ENCODE data around the gene NEURL1. TPM values are rescaled to one million over a fixed set of nuclear protein-coding genes. Genes with fewer than 3 reads are reported as not detected.

Gene NEURL1
- total RNA-seq, 6 experiments from 2014 or later = 0.06 to 0.46 (median 0.27) TPM

DNA sequence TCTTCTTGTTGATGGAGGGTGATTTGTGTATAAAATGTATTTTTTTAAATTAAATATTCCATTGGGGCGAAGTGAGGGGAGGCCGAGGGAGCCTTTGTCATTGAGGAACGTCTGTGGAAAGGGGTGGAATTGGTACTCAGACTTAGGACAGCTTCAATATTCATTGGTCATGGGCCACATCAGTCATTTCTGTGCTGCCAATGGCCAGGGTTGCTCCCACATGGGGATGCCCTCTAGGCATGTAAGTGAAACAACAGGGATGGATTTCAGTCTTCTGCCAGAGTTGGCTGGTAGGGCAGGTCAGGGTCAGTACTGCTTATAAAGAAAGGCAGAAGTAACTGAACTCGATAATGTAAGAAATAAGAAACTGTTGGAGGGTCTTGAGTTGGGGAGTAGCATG is 47.2 kb downstream of the NEURL1 start:
- Mint-ChIP-seq H3K27ac (no peak overlapping the region), H3K9me3 (no peaks in the 10 kb centered on the region), H3K36me3 (ENCODE audit: low read depth) (no peaks in the 10 kb centered on the region), H3K4me3 (no peak overlapping the region), H3K27me3 (ENCODE audit: insufficient read depth) (peaks cover 35% of the 10 kb centered on the region), H3K4me1 (ENCODE audit: low read depth) (peaks cover 12% of the 10 kb centered on the region)
- DNase-seq = peak; percentile 61
- TF ChIP-seq, protein P1, sequence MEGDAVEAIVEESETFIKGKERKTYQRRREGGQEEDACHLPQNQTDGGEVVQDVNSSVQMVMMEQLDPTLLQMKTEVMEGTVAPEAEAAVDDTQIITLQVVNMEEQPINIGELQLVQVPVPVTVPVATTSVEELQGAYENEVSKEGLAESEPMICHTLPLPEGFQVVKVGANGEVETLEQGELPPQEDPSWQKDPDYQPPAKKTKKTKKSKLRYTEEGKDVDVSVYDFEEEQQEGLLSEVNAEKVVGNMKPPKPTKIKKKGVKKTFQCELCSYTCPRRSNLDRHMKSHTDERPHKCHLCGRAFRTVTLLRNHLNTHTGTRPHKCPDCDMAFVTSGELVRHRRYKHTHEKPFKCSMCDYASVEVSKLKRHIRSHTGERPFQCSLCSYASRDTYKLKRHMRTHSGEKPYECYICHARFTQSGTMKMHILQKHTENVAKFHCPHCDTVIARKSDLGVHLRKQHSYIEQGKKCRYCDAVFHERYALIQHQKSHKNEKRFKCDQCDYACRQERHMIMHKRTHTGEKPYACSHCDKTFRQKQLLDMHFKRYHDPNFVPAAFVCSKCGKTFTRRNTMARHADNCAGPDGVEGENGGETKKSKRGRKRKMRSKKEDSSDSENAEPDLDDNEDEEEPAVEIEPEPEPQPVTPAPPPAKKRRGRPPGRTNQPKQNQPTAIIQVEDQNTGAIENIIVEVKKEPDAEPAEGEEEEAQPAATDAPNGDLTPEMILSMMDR (IDR thresholded peaks at IDR 0.05) = no peak

DNA sequence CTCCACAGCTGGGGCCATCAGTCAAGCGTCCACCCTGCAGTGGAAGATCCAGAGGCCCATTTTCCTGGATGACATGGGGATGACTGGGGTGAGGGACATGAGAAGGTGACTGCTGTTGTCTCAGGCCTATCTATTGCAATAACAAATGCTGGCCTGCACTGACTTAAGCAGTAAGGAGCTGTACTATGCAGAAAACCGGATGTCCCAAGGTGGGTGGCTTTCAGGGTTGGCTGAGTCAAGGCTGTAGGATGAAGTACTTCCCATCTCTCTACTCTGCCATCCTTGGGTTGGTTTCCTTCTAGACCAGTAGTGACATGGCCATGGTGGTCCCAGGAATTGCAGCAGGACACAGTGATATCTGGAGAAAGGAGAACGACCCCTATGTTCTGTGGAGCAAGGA is 48.1 kb downstream of the NEURL1 start:
- H3K4me3 Mint-ChIP-seq = no peak overlapping the region
- TF ChIP-seq, protein P1 (IDR thresholded peaks at IDR 0.05) = no peak
- no peak overlapping the region for H3K27ac Mint-ChIP-seq

DNA sequence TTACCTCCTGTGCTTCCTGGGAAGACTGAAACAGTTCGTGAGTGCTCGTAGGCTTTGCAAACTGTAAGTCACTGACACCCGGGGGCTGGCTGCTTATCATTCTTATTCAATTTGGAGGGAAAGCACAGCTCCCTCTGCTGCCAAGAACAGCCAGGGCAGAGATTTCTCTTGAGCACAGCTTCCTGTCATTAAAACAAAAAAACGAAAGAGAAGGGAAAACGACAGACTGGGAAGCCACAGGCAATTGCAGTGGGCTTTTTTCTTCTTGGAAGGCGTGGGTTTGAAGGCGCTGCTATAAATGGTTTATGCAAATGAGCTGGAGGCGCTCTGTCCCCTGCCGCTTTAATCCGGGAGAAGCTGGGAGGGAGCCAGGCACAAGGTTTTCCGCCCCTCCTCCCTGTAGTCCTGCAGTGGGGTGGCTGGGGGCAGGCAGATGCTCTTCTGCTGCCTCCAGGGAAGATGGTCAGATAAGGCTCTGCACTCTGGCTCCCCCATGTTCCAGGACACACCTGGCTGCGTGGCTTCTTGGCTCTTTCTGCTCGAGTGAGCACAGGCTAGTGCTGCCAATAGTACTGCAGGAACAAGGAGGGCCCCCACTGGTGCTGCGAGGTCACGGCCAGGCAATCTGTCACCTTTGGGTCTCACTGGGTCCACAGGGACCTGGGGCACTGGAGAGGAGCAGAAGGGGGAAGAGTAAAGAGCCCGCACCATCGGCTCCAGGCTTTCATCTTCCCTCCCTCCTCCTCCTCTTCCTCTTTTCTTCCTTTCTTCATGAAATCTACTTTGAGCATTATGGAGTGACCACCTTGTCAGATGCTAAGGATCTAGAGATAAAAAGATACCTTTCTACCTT is 49.5 kb downstream of the NEURL1 start:
- TF ChIP-seq, protein P1 (IDR thresholded peaks at IDR 0.05) = peak; percentile 69
- H3K27me3 Mint-ChIP-seq (ENCODE audit: insufficient read depth) = peaks cover 33% of the 10 kb centered on the region
- no peaks in the 10 kb centered on the region for H3K36me3 Mint-ChIP-seq (ENCODE audit: low read depth)
- H3K27ac Mint-ChIP-seq = no peak overlapping the region
- no peaks in the 10 kb centered on the region for H3K9me3 Mint-ChIP-seq
- DNase-seq = peak; percentile 49
- peaks cover 12% of the 10 kb centered on the region for H3K4me1 Mint-ChIP-seq (ENCODE audit: low read depth)
- H3K4me3 Mint-ChIP-seq = peak overlapping the region; percentile 81

More for the DNA sequence above, 48.1 kb downstream of the NEURL1 start:
- H3K4me1 Mint-ChIP-seq (ENCODE audit: low read depth) = peaks cover 12% of the 10 kb centered on the region
- H3K9me3 Mint-ChIP-seq = no peaks in the 10 kb centered on the region
- DNase-seq = no peak
- no peaks in the 10 kb centered on the region for H3K36me3 Mint-ChIP-seq (ENCODE audit: low read depth)
- peaks cover 30% of the 10 kb centered on the region for H3K27me3 Mint-ChIP-seq (ENCODE audit: insufficient read depth)

DNA sequence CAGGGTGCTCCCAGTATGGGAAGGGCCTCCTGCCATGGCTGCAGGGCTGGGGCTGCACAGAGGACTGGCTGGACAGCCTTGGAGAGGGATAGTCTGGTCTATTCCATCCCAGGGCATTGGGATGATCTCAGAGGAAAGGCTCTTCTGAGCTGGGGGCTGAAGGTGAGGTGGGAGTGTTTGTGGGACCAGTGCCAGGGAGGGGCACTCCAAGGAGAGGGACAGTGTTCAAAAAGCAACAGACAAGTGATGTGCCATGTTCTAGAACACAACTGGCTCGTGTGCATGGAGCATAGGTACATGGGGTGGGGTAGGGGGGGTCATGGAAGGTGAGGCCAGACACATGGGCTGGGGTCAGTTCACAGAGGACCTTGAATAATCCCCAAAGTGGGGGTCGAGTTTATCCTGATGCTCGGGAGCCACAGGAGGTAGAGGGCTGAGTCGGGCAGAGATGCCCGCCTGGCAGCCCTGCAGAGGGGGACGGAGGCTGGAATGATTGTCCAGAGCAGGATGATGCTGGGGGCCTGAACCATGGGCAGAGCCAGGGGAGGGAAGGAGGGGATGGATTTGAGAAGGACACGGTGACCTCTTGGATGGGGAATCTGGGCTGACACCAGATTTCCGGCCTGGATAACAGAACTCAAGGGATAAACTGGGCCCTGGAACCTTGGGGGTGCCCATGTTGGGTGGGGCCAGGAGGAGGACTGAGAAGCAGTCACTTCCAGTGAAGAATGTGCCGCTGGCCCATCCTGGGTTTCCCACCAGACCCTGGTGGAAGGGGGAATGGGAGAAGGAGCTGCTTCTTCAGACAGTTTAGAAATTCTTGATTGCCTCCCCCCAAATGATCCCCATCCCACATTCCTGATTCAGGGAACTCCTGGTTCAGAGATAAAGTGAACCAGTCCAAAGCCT is 50.4 kb downstream of the NEURL1 start:
- Mint-ChIP-seq H3K4me1 (ENCODE audit: low read depth) (peaks cover 12% of the 10 kb centered on the region), H3K27ac (no peak overlapping the region), H3K36me3 (ENCODE audit: low read depth) (no peaks in the 10 kb centered on the region), H3K9me3 (no peaks in the 10 kb centered on the region), H3K27me3 (ENCODE audit: insufficient read depth) (peaks cover 36% of the 10 kb centered on the region), H3K4me3 (peak overlapping the region; percentile 58; the same call in 1 of the 2 replicates)
- TF ChIP-seq, protein P1 (IDR thresholded peaks at IDR 0.05) = no peak
- DNase-seq = no peak

DNA sequence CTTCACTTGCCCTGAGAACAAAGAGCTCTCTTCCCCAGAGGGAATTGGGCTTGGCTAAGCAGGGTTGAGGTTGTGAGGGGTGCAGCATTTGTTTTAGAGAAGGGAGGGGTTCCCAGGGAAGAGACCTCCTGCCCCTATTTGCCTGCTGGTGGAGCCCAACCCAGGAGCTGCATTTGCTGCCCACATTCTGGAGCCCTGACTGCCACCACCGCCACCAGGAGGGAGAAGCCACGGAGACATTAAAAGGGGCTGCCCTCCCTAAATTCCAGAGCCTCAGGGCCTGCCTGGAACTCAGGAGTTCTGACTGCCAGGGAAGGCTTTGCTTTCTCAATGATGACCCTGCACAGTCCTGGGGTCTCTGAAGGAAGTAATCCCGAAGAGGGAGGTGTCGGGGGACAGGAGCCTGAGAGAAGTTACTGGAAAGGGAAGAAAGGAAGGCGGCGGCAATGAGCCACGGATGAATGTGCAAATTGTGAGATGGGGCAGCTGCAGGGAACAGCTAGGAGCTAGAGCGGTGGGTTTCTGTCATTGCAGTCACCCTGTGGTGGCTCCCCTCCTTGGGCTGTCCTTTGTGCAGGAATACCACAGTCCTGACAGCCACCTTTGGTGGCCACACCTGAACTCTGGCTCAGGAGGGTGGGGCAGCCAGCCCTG is 51.3 kb downstream of the NEURL1 start:
- H3K27ac Mint-ChIP-seq = no peak overlapping the region
- no peaks in the 10 kb centered on the region for H3K36me3 Mint-ChIP-seq (ENCODE audit: low read depth)
- peaks cover 35% of the 10 kb centered on the region for H3K27me3 Mint-ChIP-seq (ENCODE audit: insufficient read depth)
- no peak overlapping the region for H3K4me3 Mint-ChIP-seq
- peaks cover 12% of the 10 kb centered on the region for H3K4me1 Mint-ChIP-seq (ENCODE audit: low read depth)
- no peak for DNase-seq
- TF ChIP-seq, protein P1 (IDR thresholded peaks at IDR 0.05) = no peak
- H3K9me3 Mint-ChIP-seq = no peaks in the 10 kb centered on the region
